HG03460 (cell line): ENCODE data around the gene CRADD.
"Not testable (repeated sequence)": the region's sequence is repeated elsewhere in the genome, so short reads cannot be mapped to it uniquely, and the experiment has no call there.

ENCODE experiments used
- ATAC-seq: cut with Tn5 transposase; IDR thresholded peaks from one replicate; pipeline ENCODE4 v1.9.1; 2021; ENCODE audit not compliant: unreplicated experiment

Gene CRADD

DNA sequence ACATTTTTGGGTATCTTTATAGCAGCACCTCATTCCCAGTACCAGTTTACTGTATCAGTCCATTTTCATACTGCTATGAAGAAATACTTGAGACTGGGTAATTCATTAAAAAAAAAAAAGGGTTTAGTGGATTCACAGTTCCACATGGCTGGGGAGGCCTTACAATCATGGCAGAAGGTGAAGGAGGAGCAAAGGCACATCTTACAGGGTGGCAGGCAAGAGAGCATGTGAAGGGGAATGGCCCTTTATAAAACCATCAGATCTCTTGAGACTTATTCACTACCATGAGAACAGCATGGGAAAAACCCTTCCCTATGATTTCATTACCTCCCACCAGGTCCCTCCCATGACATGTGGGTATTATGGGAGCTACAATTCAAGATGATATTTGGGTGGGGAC lies 77.7 kb downstream of the CRADD start:
- ATAC-seq: not testable (repeated sequence)

DNA sequence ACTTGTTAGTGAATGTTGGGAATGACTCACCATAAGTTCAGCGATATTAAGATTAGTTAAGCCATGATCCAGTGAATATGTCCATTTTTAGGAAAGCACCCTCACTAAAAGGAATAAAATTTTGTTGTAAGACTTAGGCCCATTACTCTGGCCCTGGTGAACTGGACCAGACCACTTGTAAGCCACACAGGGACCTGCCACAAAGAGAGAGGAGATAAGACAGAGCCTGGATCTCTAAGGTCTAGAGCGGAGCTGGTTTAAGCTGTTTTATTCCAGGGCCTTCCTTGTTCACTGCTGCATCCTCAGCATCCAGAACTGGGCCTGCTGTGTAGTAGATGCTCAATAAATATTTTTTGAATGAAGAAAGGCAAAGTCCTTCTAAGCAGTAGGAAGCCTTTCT lies 79.1 kb downstream of the CRADD start:
- no peak for ATAC-seq

DNA sequence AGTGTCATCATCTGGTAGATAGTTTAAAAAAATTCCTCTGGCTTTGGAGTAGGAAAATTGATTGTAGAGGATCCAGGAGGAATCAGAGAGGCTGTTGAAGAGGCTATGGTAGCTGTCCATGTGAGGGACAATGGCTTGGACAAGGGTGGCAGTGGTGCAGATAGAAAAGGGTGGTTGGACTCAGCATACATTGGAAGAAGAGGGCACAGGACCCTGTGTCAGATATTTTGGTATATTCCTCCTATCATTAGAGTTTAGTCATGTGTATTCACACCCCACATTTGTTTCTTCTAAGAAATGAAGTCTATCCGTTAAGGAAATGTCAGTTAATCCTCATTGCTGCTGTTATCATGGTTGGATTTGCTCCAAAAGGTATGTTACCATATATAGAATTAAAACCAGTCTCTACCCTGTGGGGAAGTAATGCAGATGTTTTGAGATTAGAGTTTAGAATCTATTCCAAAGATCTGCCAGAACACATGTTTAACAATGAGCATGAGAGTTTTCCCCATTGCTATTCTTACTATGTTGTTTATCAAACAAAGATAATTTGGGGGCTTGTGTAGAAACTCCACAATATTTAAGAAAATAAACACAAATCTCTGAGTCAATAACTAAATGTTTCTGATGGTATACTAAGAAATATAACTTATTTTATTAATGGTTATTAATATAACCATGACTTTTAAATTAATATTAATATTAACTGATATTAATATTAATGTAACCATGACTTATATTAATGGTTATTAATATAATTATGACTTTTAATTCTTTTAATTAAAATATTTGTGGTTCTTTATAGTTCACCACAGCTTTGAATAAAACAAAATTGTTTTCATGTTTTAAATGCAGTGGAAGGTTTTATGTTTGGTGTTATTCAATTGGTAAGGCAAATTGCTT lies 80.9 kb downstream of the CRADD start:
- ATAC-seq: no peak

DNA sequence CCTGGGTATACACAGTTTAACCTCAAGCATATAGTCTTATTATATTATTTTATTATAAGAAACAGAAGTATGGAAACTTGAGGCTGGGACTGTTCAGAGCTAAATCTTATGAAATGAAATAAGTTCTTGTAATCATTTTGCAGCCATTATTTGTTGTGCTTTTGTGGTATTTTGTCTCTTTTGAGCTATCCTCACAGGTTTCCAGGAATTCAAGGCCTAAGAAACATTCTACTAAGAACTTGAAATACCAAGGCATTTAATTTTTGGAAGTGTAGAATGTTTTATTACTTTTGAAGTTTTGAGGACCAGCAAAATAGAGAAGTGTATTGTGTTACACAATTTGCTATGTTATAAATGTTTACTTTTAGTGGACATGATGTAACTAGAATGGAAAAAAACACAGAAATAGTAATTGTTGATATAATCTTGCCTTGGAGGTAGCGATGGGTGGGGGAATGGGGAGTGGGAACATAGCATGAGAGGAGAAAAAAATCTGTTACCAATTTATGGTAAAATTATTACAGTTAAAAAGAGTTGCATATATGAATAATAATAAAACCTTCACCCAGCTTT lies 81.7 kb downstream of the CRADD start:
- no peak for ATAC-seq

DNA sequence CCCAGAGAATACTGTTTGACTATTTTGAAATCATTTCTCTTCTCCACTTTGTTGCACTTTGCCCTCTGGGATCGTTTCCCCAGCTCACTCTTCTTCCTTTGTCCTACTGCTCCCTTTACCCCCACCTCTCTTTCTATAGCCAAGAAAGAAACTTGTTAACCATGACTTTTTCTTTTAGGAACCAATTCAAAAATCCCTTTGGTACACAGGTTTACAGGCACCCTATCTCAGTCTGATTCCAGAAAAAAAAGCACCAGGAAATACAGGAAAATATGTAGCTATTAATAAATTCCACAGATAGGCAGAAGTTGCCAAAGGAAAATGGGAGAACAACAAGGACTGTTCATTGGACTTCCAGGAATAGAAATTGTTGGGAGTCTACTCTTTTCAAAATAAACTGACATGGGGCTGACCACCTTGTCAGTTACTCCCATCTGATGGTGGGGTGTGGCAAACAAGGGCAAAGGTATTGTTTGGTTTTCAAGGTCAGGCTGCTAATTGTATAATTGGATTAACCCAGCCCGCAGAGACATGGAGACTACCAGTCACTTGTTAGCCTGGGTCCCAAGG lies 82.4 kb downstream of the CRADD start:
- no peak for ATAC-seq

DNA sequence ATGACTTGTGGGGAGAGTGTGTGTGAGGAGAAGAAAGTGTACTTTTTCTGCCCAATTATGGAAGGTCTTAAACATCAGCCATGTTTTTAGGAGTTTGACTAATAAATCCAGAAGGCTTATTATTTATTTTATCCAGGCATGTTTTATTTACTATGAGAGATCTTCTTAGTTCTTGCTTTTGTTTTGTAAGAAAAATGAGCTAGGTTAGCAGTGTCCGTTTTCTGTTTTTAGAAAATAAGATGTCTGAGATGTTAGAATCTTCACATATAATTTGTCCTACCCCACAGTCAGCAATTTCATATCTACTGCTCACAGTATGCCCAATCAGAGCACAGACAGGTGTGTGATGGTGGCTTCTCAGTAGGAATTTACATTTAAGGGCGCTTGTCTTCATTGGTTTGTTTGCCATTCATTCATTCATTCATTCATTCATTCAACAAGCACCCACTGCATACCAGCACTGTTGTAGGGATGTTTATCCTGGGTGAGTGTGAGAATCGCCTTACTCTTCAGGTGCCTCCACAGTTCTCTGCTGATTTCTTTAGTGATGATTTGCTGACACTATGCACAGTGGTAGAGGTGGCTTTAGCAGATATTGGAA lies 83.2 kb downstream of the CRADD start:
- no peak for ATAC-seq

DNA sequence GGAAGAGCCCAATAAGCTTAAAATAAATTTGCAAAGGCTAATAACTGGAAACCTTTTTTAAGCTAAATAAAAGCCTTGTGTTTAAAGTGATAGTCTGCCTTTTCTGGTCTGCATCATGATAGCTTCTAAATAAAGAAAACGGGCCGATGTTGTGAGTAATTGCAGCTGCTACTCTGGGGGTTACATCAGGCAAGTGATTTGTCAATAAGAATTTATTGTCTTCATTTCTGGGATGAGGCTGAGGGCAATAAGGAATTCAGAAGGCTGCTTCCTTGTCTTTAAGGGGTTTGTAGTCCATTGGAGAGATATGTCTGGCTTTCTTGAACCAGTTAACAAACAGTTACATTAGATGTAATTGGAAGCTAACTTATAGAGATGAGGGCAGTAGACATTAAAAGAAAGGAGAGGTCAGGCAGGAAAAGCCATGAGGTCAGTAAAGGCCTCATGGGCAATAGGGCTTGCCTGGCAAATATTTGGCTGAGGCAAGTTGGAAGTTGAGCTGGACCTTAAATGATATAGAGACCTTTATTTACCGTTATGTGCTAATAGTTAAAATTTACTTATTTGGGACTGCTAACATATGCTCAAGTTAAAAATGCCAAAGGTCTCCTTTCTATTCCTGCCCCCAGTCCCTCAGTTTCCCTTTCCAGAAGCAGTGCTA lies 85.0 kb downstream of the CRADD start:
- no peak for ATAC-seq

DNA sequence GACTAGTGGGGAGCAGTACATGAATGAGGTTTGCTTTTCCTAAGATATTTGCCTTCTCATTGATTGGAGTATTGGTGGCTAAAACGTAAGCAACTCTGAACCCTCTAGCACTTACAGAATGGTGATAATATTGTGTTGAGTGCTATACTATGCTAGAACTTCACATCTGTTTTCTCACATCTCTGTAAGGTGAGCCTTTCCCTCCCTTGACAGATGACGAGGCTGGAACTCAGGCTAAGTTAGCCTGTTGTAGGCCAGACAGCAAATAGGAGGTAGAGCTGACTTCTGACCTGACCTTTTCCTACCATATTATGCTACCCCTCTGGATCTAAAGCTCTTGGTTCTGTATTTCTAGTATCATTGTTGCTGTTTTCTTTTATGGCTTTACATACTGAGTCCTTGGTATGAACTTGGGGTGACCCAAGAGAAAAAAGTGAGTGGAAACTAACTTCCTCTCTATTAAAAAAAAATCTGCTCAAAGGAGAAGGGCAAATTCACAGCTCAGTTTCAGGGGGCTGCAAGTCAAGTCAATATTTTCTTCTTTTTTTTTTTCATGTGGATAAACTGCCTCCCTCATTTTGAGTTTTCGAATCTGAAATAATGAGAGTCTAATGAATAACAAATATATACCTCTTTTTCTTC lies 85.9 kb downstream of the CRADD start:
- ATAC-seq: no peak

DNA sequence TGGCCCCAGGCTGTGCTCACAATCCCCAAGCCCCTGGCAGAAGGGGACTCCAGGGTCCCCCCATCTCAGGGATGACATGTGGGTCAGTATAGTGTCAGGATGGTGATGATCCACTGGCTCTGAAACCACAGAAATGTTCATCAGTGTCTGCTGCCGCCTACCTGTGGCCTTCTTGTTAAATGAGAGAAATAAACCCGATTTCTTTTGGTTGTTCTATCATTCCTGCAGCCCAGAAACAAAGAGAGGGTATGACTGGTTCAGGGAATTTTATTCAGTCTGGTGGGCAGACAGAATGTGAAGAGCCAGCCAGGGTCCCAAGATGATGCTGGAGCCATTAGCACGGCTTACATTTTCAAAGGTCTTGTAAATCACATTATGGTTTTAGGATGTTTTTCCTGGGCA lies 86.6 kb downstream of the CRADD start:
- ATAC-seq: no peak

DNA sequence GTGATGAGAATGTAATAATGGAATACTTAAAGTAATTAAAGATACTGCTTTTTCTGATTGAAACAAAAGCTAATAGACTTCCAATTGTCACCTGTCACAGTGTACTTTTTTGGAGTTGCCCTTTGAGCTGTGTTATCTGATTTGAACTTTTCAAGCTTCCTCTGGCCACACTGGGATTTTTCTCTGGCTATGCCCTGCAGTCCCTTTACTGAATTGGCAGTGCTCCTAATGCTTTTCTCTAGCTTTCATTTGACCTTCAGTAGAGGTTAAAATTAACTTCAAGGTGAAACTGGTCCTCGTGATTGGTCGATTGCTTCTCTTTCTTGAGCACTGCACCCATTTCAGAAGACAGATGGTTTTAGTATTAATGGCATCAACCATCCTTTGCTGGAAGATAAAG lies 89.2 kb downstream of the CRADD start:
- no peak for ATAC-seq

DNA sequence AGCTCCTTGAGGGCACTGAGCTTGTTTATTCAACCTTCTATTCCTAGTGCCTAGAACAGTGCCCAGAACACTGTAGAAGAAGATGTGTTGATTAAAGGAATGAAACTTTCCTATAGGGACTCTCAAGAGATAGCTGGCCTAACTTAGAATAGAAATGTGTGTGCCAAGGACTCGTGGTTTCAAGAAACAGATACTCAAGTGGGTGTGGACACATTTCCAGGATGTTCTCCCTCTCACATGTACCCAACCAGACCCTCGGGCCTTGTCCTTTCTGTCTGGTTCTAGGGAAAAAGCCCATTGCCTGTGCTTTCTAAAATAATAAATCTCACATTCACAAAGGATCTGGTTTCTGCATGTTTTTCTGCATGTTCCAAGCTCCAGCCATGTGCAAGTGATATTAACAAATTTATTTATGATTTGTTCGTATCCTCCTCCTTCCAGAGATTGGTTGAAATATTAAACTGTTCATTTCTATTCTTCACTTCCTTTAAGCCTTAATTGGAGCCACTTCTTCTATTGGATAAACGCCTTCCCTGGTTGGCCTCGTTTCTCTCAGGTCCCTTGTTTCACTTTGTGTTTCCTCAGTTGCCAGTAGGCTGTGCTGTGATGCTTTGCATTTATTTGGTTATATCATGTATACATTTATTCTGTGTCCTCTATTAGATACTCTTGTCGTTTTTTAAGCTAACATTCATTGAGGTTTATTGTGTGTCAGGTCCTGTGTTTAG lies 89.8 kb downstream of the CRADD start:
- no peak for ATAC-seq

DNA sequence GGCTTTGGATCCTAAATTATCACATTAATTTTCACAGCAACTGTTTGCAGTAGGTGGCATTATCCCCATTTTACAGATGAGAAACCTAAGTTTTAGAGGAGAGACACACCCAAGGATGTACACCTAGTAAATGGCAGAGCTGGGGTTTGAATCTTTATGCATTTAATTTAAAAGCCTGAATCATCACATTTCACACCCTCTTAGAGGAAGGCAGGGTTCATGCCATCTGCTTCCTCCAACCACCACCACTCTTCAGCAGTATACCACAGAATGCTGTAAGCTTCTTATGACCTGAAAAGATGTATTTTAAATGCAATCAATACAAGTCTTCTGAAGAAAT lies 90.3 kb downstream of the CRADD start:
- no peak for ATAC-seq

DNA sequence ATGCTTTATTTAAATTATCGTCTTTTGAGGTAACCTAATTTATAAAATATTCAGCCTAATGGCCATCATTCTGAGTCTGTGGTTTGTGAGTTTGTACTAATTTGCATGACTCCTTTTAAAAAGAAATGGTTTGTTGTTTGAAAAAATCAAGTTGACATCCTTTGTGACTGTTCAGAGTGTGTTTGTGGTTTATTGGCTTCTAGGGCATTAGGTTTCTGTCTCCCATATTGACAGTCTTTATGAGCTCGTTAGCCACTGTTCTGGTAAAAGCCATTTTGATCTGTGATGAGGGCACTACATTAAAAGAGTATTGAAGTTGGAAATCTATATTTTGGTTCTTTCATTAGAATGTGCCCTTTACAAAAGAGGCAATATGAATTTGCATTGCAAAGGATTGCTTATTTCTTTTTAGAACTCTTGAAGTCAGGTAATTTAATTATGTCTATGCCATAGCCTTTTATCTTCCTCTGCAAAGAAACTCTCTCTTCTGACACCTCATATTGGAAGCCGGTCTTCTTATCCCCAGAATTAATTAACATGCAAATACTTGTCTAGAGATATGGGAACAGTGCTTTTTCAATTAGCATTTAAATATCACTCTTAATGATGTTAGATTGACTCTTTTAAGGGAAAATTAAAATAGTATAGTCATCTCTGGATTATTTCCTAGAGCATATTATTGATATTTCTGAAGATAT lies 95.0 kb downstream of the CRADD start:
- ATAC-seq: no peak

DNA sequence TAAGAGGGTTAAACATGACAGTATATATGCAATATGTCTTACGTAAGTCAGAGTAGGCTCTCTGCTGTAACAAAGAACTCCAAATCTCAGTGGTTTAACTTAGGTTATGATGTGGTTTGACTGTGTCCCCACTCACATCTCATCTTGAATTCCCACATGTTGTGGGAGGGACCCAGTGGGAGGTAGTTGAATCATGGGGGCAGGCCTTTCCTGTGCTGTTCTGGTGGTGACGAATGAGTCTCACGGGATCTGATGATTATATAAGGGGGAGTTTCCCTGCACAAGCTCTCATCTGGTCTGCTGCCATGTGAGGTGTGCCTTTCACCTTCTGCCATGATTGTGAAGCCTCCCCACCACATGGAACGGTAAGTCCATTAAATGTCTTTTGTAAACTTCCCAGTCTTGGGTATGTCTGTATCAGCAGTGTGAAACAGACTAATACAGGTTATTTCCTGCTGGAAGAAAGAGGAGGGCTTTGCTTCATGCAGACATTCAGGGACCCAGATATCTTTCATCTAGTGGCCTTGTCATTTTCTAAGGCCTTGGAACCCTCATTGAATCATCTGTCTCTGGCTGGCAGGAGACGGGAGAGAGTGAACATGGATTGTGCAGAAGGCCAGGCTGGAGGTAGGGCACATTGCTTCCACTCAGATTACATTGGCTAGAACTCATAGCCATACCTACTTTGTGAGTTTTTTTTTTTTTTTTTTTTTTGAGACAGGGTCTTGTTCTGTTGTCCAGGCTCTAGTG lies 96.1 kb downstream of the CRADD start:
- no peak for ATAC-seq

DNA sequence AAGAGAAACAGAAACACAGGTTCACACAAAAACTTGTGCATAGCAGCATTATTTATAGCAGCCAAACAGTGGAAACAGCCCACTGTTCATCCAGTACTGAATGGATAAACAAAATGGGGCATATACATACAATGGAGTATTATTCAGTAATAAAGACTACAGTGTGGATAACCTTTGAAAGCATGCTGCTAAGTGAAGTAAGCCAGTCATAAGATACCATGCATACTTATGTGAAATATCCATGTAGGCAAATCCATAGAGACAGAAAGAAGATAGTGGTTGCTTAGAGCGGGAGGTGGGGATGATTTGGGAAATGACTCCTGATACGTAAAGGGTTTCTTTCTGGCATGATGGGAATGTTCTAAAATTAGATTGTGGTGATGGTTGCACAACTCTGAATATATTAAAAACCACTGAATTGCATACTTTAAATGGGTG lies 99.4 kb downstream of the CRADD start:
- no peak for ATAC-seq

DNA sequence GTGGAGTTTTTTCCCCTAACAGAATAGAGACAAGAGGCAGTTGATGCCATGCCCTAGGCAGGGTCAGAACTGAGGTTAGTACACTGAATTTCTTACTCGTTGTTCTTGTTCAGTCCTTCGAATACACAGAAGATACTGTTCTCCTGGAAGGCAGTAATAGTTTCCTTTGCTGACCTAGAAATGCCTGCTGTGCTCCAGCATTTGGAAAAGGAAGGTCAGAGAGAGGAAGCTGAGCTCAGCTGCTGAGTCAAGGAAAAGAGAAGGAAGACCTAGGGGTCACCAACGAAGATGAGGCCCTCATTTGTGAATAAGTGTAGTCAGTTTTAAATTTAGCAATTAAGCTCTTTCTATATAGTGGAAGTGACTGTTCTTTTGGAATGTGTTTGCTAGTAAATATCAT lies 100.1 kb downstream of the CRADD start:
- no peak for ATAC-seq

DNA sequence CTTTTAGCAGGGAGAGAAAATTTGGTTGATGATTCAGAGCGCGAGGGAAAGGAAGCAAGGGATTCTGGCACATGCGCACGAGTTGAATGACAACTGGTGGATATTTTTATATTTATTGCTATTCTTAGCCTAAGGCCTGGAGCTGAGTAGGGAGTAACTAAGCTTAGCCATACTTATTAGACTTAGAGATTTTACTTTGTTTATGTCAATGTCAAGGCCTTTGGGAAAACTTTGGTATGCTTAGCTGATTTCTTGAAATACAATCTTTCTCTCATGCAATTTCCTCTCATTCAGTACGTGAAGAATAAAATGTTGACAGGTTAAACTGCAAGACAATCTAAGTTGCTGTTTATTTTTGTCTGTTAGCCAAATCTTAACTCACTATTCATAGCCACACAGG lies 101.1 kb downstream of the CRADD start:
- no peak for ATAC-seq

DNA sequence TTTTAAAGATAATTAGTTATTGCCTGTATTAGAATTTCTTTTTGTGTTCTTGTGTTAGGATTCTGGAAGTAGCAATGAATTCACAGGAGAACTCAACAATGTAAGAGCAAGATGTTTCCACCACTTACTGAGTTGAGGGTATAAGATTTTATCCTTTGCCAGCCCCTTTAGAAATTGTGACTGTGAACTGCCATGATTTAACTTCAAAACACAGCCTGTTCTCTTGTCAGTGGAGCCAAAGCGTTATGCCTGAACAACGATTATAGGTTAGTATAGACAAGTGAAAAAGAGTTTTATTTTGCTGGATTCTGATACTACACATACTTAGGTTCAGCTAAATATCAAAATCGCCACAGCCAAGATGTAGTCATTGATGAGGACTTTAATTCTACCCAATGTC lies 101.6 kb downstream of the CRADD start:
- ATAC-seq: no peak

DNA sequence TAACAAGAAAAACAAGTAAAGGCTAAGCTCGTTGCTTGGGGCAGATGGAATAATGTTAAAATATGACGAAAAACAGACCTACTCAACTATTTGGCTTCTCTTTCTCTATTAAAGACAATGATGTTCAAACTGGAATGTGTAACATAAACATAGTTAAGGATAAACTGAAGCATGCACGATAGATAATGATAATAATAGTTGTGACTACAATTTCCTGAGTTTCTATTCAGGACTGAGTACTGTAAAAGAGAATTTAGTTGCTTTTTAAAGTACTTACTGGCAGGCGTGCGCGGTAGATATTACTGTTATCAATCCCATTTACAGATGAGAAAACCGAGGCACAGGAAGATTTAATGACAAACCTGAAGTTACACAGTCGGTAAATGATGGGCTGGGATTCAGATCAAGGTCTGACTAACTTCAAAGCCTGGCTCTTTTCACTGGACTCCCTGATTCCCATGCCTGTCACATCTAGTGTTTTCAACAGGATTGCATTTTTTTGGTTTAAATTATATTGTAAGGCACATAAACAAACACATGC lies 103.0 kb downstream of the CRADD start:
- ATAC-seq: no peak
